Esophagus squamous epithelium (tissue), 5 donors: ENCODE results near the gene PLEKHN1. TPM values are rescaled to one million over a fixed set of nuclear protein-coding genes. Genes with fewer than 3 reads are reported as not detected.
"Not testable (repeated sequence)": the region's sequence is repeated elsewhere in the genome, so short reads cannot be mapped to it uniquely, and the experiment has no call there.

Experiments
- DNase-seq: peaks from one replicate; lab custom pipeline; 2025; lab: John Stamatoyannopoulos, UW
- H3K27ac ChIP-seq, 4 donors: fragments of 200-600 bp; sonication (generic); one replicate each; pipeline ENCODE4 v1.5.1; 2016 to 2019; ENCODE audit warnings: mild to moderate bottlenecking in 1 of 4
- H3K27me3 ChIP-seq, 4 donors: fragments of 200-600 bp; sonication (generic); 1 replicate in 3 of 4; 2 replicates in 1 of 4; pipeline versions ENCODE4 v1.5.1 to v1.6.0; 2017 to 2021; ENCODE audit warnings: antibody characterized with exemption in 1 of 4
- H3K36me3 ChIP-seq, 3 donors: fragments of 200-600 bp; sonication (generic); one replicate each; pipeline ENCODE4 v1.5.1; 2016 to 2019
- H3K4me1 ChIP-seq, 3 donors: fragments of 200-600 bp; sonication (generic); one replicate each; pipeline ENCODE4 v1.5.1; 2017 to 2019
- H3K4me3 ChIP-seq, 4 donors: fragments of 200-600 bp; sonication (generic); 1 replicate in 3 of 4; 2 replicates in 1 of 4; pipeline ENCODE4 v1.5.1; 2016 to 2019; ENCODE audit warnings: mild to moderate bottlenecking in 2 of 4, moderate library complexity in 1 of 4
- H3K9me3 ChIP-seq, 3 donors: fragments of 200-600 bp; sonication (generic); one replicate each; pipeline ENCODE4 v1.5.1; 2016 to 2019
- CTCF ChIP-seq, 6 experiments: fragments of 450-650 bp in 4 of 6; fragments of 200-600 bp in 2 of 6; sonication (generic) in 2 of 6; IDR thresholded peaks; one replicate each; pipeline ENCODE4 v1.5.1; 2016 to 2019; ENCODE audit warnings: antibody characterized with exemption in 6 of 6, mild to moderate bottlenecking in 4 of 6, moderate library complexity in 4 of 6
- POLR2A ChIP-seq, 4 donors: fragments of 450-650 bp; IDR thresholded peaks; one replicate each; pipeline ENCODE4 v1.6.1; 2017; ENCODE audit warnings: antibody characterized with exemption in 4 of 4, mild to moderate bottlenecking in 4 of 4, moderate library complexity in 3 of 4
- WGBS, 2 donors: methylation state at CpG; one replicate each; pipeline ENCODE4 v1.1.5; 2018; 5-methylcytosine and 5-hydroxymethylcytosine counted together
- intact Hi-C: fragments of 100-400 bp; cut with DNase I; formaldehyde crosslinking; loops from one replicate; pipeline ENCODE4 v1.15.0; 2022
- total RNA-seq, 4 donors: library from RNA; depleted of rRNA; stranded (reverse); fragments of >200 nt; gene quantifications; one replicate each; pipeline ENCODE4 v1.1.0, GENCODE V29; 2016
- donor health status: DM: yes; HTN: yes; CAD: no.

The PLEKHN1 gene
- total RNA-seq, 4 donors from 2014 or later = 16.8 to 39.6 (median 23.4) TPM

GRCh38 chr1:991895-992294, 25.6 kb downstream of the PLEKHN1 start:
- Histone ChIP-seq H3K27ac (no peak overlapping the region), H3K36me3 (no peaks in the 10 kb centered on the region), H3K4me1 (peaks cover 0 to 5% (median 0%) of the 10 kb centered on the region in 3 donors), H3K4me3 (no peak overlapping the region), H3K27me3 (peaks cover 0 to 61% (median 0%) of the 10 kb centered on the region in 4 donors), H3K9me3 (peaks cover 0 to 14% (median 6%) of the 10 kb centered on the region in 3 donors)
- DNase-seq = no peak
- 92 to 97% methylated on average over 10 of the region's 10 CpGs for WGBS, 2 donors
- no peak for TF ChIP-seq CTCF (IDR thresholded peaks at IDR 0.05)
- TF ChIP-seq POLR2A (IDR thresholded peaks at IDR 0.05) = no peak
- intact Hi-C loops = no loop called here

- no peak for TF ChIP-seq CTCF (IDR thresholded peaks at IDR 0.05)
- TF ChIP-seq POLR2A (IDR thresholded peaks at IDR 0.05) = no peak
- Histone ChIP-seq H3K27me3 (peaks cover 0 to 64% (median 0%) of the 10 kb centered on the region in 4 donors), H3K4me3 (no peak overlapping the region), H3K27ac (no peak overlapping the region), H3K36me3 (no peaks in the 10 kb centered on the region), H3K4me1 (peaks cover 0 to 7% (median 0%) of the 10 kb centered on the region in 3 donors), H3K9me3 (peaks cover 0 to 14% (median 6%) of the 10 kb centered on the region in 3 donors)
- no peak for DNase-seq
- WGBS, 2 donors = 72 to 86% methylated on average over 7 of the region's 7 CpGs
- intact Hi-C loops = no loop called here
Observed at GRCh38 chr1:992362-992761, 26.1 kb downstream of the PLEKHN1 start.

GRCh38 chr1:993379-993995, 27.2 kb downstream of the PLEKHN1 start:
- no peaks in the 10 kb centered on the region for H3K36me3 ChIP-seq
- H3K4me3 ChIP-seq = no peak overlapping the region
- DNase-seq = no peak
- no peak overlapping the region for H3K27ac ChIP-seq
- intact Hi-C loops = no loop called here
- H3K9me3 ChIP-seq = peaks cover 0 to 14% (median 6%) of the 10 kb centered on the region in 3 donors
- WGBS, 2 donors = 44 to 66% methylated on average over 2 to 6 of the region's 15 CpGs
- peaks cover 3 to 18% (median 9%) of the 10 kb centered on the region in 3 donors for H3K4me1 ChIP-seq
- peaks cover 0 to 76% (median 2%) of the 10 kb centered on the region in 4 donors for H3K27me3 ChIP-seq
- TF ChIP-seq POLR2A (IDR thresholded peaks at IDR 0.05) = no peak
- no peak for TF ChIP-seq CTCF (IDR thresholded peaks at IDR 0.05)

GRCh38 chr1:994546-994945, 28.3 kb downstream of the PLEKHN1 start:
- intact Hi-C loops, H3K36me3 ChIP-seq, DNase-seq, H3K27ac ChIP-seq, H3K4me3 ChIP-seq: not testable (repeated sequence)
- Histone ChIP-seq H3K9me3 (peaks cover 0 to 14% (median 6%) of the 10 kb centered on the region in 3 donors), H3K27me3 (peaks cover 0 to 84% (median 3%) of the 10 kb centered on the region in 4 donors), H3K4me1 (peaks cover 9 to 29% (median 13%) of the 10 kb centered on the region in 3 donors)
- WGBS, 2 donors = 71 to 83% methylated on average over 2 to 5 of the region's 6 CpGs

- H3K4me3 ChIP-seq = no peak overlapping the region
- H3K4me1 ChIP-seq = peaks cover 11 to 43% (median 28%) of the 10 kb centered on the region in 3 donors
- no peaks in the 10 kb centered on the region for H3K36me3 ChIP-seq
- no peak overlapping the region for H3K27ac ChIP-seq
- H3K9me3 ChIP-seq = peaks cover 0 to 14% (median 6%) of the 10 kb centered on the region in 3 donors
- intact Hi-C loops = no loop called here
- no peak for DNase-seq
- TF ChIP-seq CTCF (IDR thresholded peaks at IDR 0.05) (no peak), POLR2A (IDR thresholded peaks at IDR 0.05) (no peak)
- 35 to 68% methylated on average over 9 to 10 of the region's 30 CpGs for WGBS, 2 donors
- H3K27me3 ChIP-seq = peaks cover 0 to 85% (median 3%) of the 10 kb centered on the region in 4 donors
Observed at GRCh38 chr1:995665-996633, 29.7 kb downstream of the PLEKHN1 start.
